ENCODE results near the gene DCHS1.

DNA sequence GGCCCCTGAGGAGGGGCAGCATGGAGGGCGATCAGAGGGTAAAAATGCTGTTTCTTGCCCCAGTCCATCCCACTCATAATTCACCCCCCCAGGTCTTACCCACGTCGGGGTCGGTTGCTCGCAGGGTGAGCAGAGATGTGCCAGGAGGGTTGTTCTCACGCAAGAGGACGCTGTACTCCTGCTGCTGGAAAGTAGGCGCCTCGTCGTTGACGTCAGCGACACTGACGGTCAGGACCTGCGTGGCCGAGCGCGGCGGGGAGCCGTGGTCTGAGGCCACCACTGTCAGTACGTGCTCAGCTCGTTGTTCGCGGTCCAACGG, 26.1 kb downstream of the DCHS1 start:
- TF ChIP-seq EP300 (IDR thresholded peaks at IDR 0.05) (no peak), POLR2A (IDR thresholded peaks at IDR 0.05) (no peak), POLR2AphosphoS5 (IDR thresholded peaks at IDR 0.05) (no peak)
- TF ChIP-seq, protein P1, sequence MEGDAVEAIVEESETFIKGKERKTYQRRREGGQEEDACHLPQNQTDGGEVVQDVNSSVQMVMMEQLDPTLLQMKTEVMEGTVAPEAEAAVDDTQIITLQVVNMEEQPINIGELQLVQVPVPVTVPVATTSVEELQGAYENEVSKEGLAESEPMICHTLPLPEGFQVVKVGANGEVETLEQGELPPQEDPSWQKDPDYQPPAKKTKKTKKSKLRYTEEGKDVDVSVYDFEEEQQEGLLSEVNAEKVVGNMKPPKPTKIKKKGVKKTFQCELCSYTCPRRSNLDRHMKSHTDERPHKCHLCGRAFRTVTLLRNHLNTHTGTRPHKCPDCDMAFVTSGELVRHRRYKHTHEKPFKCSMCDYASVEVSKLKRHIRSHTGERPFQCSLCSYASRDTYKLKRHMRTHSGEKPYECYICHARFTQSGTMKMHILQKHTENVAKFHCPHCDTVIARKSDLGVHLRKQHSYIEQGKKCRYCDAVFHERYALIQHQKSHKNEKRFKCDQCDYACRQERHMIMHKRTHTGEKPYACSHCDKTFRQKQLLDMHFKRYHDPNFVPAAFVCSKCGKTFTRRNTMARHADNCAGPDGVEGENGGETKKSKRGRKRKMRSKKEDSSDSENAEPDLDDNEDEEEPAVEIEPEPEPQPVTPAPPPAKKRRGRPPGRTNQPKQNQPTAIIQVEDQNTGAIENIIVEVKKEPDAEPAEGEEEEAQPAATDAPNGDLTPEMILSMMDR (IDR thresholded peaks at IDR 0.05) = no peak

Data from upper lobe of left lung (tissue), 4 donors.